Suppressor macrophage treated with lipopolysaccharide for 4 hours (primary cell): ENCODE results near the gene USP34.
"Not testable (repeated sequence)": the region's sequence is repeated elsewhere in the genome, so short reads cannot be mapped to it uniquely, and the experiment has no call there.

Experiments
- DNase-seq: peaks from one replicate; pipeline ENCODE4 v3.0.0-alpha.2; 2020

Gene USP34

DNA sequence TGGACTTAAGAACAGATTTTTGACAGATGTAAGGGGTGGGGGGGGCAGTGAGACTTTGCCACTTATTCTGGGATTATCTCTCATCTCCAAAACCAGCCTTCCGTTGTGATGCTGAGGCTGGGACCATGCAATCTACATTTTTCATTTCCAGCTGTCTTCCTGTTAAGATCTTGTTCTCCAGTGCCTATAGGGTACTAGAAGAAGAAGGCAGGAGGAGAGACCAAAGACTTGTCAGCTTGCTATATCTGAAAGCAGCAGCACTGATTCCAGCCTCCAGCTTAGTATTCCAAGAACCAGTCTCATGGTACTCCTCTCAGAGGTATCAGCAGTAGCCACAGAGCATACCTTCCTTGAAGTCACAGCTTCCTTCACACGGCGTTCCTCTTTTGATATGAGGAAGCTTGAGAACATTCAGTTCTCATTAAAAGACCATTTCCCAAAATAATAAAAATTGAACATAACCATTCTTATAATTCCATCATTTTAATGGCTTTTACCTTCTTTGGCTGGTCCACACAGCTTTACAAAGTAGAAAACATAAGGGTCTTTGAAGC is 49.8 kb downstream of the USP34 start:
- DNase-seq, result peak; percentile 17

DNA sequence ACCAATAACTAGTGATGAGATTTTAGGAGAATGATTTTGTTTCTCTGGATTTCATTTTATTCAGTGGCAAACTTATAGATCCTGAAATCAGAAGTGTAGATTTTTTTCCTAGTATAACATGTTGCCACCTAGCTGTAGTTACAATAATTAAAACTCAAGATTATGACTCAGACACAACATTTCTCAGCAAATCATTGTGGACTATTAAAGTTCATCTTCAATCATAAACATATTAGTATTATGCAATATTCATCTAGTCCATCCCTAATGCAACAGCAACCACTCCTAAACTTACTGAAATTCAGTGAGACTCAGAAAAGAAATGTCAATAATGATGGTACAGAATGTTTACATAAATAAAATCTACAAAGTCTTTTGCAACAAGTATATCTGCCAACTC is 51.3 kb downstream of the USP34 start:
- no peak for DNase-seq

DNA sequence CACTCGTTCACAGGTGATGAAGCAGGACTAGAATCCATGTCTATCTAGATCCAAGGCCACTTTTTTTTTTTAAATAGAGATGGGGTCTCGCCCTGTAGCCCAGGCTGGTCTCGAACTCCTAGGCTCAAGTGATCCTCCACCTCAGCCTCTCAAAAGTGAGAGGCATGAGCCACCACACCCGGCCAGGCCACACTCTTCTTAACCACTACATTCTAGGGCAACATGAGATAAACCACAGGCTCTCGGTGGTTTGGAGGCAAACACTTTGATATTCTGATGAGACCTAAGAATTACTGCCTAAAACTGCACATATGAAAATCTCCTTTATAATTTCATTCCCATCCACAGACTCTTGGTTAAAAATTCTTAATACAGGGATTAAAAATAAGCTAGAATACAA is 51.8 kb downstream of the USP34 start:
- no peak for DNase-seq

DNA sequence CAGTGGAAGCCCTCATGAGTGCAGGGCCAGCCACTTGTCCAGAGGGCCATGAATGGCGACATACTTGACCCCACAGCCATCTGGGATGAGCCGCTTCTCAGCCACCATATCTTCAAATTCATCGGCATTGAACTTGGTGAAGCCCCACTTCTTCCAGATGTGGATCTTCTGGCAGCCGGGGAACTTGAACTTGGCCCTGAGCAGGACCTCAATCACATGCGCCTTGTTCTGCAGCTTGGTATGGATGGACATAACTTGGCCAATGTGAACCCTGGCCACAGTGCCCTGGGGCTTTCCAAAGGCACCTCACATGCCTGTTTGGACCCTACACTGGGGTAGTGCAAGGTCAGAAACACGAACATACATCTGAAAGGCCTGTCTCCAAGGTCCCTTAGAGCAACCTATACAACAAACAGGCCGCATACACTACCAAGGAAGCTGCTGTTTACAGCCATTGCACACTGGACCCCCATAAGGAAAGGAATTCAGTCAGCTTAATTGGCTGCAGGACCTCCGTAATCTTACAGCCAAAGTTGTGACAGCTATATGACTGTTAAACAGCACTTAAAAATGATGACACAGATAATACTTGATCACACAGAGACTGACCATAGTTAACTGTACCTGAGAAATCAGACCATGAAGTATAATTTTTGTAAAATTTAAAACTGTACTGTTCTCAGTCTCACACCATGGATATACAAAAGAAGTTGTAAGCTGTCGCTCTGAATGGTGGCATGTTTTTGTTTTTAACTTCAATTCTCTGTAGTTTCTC is 53.8 kb downstream of the USP34 start:
- DNase-seq, result no peak

DNA sequence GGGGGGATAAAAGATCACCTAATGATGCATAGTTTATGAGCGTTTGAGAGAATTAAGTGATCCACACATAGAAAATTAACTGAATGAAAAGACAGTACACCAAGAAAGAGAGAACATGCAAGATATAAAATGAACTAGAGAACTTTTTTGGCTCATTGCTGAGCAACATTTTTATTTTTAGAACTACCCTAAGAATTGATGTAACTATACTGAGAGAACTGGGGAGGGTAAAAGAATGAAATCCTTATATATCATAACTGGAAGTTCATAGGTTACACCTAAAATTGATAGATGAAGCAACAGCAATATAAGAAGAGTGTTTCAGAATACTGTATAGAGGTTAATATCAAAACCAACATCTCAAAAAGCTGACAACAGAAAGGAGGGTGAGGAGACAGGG is 55.6 kb downstream of the USP34 start:
- no peak for DNase-seq

DNA sequence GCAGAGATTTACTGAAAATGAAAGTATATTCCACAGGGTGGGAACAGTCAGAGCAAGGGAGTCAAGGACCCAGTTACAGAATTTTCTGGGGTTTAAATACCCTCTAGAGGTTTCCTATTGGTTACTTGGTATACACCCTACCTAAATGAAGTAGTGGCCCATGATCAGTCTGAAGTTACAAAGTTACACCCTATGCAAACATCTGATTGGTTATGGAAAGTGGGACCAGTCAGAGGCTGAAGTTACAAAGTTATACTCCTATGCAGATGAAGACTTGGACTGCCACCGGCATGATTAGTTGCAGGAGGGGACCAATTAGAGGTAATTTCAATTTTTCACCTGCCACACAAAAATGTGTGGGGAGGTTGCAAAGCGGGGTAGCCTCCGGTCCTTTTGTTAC is 56.2 kb downstream of the USP34 start:
- no peak for DNase-seq

DNA sequence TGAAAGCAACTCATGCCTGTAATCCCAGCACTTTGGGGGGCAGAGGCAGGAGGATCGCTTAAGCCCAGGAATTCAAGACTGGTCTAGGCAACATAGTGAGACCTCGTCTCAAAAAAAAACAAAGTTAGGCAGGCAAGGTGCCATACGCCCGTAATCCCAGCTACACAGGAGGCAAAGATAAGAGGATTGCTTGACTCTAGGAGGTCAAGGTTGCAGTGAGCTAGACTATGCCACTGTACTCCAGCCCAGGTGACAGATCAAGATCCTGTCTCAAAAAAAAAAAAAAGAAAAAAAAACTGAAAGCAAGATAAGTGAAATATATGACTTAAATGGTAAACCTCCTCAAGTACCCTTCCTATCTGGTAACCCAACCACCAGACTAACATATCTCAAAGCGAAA is 59.8 kb downstream of the USP34 start:
- DNase-seq, result no peak

DNA sequence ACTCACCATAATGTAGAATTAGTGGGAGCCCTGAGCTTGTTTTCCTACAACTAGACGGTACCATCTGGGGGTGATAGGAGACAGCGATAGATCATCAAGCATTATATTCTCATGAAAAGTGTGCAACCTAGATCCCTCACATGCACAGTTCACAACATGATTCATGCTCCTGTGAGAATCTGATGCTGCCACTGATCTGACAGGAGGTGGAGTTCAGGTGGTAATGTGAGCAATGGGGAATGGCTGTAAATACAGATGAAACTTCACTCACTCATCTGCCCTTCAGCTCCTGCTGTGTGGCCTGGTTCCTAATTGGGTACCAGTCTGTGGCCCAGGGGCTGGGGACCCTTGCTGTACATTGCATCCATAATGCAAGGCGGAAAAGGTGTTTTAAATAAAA is 60.7 kb downstream of the USP34 start:
- no peak for DNase-seq

DNA sequence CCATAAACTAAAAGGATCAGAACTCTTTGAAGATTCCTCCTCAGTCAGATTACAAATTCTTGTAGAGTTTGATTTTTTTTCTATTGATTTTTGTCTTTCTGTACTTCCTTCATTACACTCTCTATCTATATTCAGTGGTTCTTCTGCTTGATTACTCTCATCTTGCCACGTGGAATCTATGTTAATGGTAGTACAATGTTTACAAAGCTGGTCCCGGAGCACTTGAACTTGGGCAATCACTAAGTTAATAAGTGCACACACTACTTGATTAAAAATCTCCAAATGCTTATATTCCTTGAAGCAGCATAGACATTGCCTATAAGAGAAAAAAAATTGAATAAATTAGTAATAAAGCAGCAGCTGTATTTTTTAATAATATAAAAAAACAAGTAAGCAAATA is 65.1 kb downstream of the USP34 start:
- DNase-seq, result no peak

DNA sequence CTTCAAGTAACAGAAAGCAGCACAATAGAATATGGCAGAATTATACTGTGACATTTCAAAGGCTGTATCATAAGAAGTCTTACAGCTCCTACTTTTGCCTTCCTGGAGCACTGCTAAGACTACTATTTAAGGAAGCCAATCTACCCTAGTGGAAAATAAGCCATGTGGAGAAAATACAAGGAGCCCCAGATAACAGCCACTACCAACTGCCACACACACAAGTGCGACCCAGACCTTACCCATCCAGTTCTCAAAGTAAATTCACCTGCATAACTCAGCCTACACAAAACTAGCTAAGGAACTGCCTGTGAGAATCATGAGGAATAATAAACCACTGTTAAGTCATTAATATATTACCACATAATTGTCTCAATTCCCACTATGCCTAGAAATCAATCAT is 66.4 kb downstream of the USP34 start:
- DNase-seq, result no peak

DNA sequence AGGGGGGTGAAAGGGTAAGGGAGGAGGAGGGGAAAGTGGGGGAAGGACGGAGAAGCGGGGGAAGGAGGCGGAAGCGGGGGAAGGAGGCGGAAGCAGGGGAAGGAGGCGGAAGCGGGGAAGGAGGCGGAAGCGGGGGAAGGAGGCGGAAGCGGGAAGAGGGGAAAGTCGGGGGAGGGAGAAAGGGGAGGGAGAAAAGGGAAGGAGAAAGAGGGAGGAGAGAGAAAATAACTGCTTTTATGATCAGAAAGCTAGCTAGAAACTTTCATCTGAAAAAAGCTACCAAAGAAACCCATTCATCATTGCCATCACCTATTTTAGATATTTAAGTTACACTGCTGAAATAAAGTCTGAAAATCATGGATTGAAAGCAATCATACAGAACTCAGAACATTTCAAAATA is 72.5 kb downstream of the USP34 start:
- no peak for DNase-seq

DNA sequence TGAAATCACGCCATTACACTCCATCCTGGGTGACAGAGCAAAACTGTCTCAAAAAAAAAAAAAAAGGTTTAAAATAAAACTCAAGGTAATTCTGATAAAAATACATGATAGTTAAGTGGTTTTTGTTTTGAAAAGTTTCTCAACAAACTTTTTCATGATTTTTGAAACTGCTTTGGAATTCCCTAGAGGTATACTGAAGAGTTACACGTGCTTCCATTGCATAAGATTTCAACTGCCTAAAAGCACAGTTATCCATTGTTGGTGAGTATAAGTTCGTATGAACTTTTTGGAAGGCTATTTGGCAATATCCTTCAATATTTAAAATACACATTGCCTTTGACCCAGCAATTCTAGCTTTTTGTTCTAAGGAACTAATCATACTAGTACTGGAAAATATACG is 74.9 kb downstream of the USP34 start:
- DNase-seq, result no peak

DNA sequence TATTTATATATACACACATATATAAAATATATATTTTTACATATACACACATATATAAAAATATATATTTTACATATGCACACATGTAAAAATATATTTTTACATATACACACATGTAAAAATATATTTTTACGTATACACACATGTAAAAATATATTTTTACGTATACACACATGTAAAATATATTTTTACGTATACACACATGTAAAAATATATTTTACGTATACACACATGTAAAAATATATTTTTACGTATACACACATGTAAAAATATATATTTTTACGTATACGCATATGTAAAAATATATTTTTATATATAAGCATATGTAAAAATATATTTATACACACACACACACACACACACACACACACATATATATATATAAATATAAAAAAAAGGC is 83.3 kb downstream of the USP34 start:
- DNase-seq, result not testable (repeated sequence)

DNA sequence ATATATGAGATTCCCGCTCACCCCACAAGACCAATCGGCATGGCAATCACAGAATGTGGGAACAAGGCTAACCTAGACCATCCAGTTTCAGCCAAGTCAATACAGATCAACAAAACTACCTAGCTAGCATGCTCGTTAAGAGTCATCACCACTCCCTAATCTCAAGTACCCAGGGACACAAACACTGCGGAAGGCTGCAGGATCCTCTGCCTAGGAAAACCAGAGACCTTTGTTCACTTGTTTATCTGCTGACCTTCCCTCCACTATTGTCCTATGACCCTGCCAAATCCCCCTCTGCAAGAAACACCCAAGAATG is 90.0 kb downstream of the USP34 start:
- DNase-seq, result not testable (repeated sequence)

DNA sequence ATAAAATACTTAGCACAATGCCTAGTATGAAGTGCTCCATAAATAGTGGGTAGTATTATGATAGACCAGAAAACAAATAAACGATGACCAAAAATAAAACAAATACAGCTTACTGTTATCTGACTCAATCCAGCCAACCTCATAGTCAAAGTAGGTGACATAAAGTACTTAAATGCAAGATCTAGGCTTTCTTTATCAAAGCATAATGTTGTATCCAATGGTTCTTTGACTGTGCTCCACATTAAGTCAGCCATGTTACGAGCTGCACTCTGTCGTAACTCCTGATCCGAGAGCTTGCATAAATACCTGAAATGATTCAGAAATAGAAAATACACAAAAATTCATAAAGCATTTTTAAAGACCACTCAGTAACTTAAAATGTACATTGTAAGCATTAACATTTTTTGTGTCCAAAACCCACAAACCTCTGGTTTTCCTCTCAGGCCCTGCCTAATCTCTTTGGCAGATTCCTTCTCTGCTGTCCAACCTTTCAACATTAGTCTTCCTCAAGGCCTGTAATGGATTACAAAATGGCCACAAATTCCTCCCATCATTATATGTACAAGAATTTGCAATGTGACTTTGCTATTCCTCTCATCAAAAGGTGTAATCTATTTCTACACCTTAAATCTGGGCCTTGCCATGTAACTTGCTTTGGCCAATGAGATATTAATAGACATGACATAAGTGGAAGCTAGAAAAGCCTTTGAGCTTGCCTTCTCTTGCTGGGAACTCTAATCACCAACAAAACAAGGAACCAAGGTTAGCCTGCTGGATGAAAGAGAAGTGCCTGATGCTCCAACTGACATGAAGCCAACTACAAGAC is 90.6 kb downstream of the USP34 start:
- DNase-seq, result no peak

DNA sequence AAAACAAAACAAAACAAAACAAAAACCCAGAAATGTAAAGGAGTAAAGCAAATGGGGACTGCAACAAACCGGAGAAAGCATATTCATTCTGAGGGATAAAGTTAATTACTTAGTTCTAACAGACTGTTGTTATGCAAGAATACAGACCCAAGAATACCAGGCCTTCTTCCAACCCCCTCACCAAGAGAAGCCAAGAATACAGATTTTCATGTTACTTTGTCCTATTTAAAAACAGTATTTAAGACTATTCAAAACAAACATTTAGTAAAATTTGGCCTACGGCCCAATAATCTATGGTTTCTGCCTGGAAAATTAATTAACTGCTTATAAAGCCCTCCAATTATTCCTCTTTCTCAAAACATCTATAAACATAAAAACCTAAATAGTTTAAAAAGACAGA is 91.4 kb downstream of the USP34 start:
- no peak for DNase-seq

DNA sequence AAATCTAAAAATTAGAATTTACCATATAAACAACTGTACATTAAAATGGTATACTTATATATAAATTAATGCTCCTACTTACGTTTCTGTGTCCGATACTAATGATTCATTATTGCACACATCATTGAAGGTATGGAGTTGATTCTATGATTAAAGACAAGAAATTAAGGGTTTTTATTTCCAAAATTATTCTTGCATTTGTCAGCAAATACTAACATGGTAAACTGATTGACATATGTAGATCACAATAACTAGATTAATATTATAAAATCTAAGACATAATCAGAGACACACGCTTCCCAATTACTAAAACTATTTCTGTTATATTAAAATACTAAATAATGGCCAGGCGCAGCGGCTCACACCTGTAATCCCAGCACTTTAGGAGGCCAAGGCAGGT is 92.6 kb downstream of the USP34 start:
- DNase-seq, result no peak

DNA sequence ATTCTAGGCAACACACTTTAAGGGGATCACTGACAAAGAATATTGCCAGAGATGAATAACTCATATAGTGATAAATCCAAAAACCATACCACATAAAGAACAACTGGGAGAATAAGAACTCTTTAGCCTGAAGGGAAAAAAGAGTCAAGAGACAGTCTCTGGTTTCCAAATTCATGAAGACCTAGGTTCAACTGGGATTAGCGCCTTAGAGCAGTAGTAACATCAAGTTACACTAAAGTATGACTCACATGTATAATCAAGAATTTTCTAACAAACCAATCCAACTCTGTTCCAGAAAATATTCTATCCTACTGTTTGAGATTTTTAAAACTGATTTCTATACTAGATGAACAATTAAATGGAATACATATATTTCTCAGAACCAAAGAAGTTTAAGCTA is 93.8 kb downstream of the USP34 start:
- no peak for DNase-seq

DNA sequence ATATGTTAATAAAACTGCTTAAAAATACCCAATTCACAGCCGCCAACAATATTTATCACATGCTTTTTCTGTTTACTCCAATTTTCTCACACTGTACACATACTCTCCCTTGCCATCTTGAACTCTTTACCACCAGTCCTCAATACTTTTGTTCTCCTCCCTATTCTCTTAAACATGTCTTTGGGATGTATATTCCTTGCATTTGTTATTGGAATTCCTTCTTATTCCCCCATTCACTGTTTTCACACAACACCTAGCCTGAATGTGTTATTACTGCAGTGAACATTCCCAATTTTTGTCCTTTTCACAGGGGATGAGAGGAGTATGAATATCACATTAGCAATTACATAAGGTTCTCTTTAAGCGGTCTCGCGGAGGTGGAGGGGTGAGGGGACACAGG is 94.7 kb downstream of the USP34 start:
- DNase-seq, result no peak

DNA sequence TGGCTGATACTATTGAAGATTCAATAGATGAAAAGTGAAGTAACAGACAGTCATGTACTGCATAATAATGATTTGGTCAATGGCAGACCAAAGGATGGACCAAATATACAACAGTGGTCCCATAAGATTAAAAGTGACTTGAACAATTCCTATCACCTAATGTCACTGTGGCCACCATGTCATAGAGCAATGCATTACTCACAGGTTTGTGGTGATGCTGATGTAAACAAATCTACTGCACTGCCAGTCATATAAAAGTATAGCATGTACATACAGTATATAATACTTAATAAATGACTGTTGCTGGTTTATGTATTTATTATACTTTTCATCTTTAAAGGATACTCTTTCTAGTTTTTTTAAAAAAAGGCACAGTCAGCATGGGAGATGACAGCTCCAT is 99.9 kb downstream of the USP34 start:
- DNase-seq, result no peak

DNA sequence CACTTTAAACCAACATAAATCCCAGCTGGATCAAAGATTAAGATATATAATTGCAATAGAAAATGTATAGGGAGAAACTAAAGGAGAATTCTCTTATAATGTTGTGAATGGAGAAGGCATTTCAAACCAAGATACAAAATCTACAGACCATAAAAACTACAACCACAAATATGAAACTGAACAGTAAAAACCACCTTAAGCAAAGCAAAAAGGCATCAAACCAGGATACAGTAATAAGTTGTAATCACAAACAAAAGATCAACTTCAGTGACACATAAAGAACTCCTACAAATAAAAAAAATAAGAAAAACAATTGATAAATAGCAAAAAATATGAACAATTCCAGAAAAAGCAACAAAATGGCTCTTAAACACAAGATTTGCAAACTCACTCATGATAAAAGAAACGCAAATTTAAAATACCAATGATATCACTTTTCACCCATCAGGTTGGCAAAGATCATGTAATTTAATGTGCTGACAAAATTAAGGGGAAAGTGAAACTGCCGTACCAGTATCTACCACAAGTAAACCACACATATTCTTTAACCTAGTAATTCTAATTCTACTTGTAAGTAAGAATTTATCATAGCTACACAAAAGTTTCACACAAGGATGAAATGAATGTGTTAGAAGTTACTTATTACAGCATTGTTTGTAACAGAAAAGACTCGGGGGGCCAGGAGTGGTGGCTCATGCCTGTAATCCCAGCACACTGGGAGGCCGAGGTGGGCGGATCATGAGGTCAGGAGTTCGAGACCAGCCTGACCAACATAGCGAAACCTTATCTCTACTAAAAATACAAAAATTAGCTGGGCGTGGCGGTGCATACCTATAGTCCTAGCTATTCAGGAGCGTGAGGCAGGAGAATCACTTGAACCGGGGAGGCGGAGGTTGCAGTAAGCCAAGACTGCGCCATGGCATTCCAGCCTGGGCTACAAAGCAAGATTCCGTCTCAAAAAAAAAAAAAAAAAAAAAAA is 101.9 kb downstream of the USP34 start:
- DNase-seq, result peak; percentile 7

DNA sequence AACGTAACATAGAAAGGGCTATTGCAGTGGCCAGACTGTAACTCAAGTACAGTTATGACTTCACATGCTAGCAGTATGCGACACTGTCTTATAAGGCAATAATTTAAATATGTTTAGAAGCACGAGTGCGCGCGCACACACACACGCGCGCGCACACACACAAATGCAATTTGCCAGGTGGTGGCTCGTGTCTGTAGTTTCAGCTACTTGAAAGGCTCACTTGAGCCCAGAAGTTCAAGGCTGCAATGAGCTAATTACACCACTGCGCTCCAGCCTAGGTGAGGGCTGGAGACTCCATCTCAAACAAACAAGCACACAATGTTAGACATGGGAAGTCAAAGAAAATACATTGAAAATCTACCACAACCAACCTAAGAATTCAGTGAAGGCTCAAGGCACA is 103.7 kb downstream of the USP34 start:
- DNase-seq, result no peak

DNA sequence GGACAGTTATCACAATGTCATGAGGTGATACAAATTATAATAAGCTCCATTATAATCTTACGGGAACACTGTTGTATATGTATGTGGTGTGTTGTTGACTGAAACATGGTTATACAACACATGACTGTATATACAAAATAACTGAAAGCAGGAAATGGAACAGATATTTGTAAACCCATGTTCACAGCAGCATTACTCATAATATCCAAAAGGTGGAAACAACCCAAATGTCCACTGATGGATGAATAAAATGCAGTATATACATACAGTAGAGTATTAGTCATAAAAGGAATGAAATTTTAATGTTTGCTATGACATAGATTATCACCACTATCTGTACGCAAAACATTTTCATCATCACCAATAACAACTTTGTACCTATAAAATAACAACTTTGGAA is 107.3 kb downstream of the USP34 start:
- DNase-seq, result no peak
